ENCODE results near the gene USP24.

GRCh38 chr1:55239548-55239947 lies 24.4 kb upstream of the USP24 start:
- TF ChIP-seq, protein P1, sequence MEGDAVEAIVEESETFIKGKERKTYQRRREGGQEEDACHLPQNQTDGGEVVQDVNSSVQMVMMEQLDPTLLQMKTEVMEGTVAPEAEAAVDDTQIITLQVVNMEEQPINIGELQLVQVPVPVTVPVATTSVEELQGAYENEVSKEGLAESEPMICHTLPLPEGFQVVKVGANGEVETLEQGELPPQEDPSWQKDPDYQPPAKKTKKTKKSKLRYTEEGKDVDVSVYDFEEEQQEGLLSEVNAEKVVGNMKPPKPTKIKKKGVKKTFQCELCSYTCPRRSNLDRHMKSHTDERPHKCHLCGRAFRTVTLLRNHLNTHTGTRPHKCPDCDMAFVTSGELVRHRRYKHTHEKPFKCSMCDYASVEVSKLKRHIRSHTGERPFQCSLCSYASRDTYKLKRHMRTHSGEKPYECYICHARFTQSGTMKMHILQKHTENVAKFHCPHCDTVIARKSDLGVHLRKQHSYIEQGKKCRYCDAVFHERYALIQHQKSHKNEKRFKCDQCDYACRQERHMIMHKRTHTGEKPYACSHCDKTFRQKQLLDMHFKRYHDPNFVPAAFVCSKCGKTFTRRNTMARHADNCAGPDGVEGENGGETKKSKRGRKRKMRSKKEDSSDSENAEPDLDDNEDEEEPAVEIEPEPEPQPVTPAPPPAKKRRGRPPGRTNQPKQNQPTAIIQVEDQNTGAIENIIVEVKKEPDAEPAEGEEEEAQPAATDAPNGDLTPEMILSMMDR (IDR thresholded peaks at IDR 0.05; ENCODE audit: extremely low read depth in 1 of 2, insufficient read depth in 1 of 2, low read depth in 1 of 2, low read length in 2 of 2), result no peak
- no peak for TF ChIP-seq POLR2A (IDR thresholded peaks at IDR 0.05; ENCODE audit: low read depth, low read length)

All from endothelial cell of umbilical vein (primary cell).